HFFc6 (cell line): ENCODE data around the gene ATP2C2. TPM values are rescaled to one million over a fixed set of nuclear protein-coding genes. Genes with fewer than 3 reads are reported as not detected.

Source experiments
- DNase-seq: peaks from one replicate; pipeline ENCODE4 v3.0.0-alpha.2; 2018
- H3K27ac Mint-ChIP-seq: 2 replicates; pipeline ENCODE4 v1.8.0; 2020; ENCODE audit warnings: mild to moderate bottlenecking, mixed read lengths
- H3K27me3 Mint-ChIP-seq: 2 replicates; pipeline ENCODE4 v1.8.0; 2021; ENCODE audit warnings: mild to moderate bottlenecking, moderate library complexity, mixed read lengths; ENCODE audit not compliant: insufficient read depth
- H3K36me3 Mint-ChIP-seq: 2 replicates; pipeline ENCODE4 v1.8.0; 2021; ENCODE audit warnings: low read depth, mixed read lengths
- H3K4me1 Mint-ChIP-seq: 2 replicates; pipeline ENCODE4 v1.8.0; 2020; ENCODE audit warnings: low read depth, mixed read lengths
- H3K4me3 Mint-ChIP-seq: 2 replicates; pipeline ENCODE4 v1.8.0; 2020; ENCODE audit warnings: mild to moderate bottlenecking, moderate library complexity, mixed read lengths
- H3K9me3 Mint-ChIP-seq: 2 replicates; pipeline ENCODE4 v1.8.0; 2020; ENCODE audit warnings: mild to moderate bottlenecking, mixed read lengths
- total RNA-seq, 6 experiments: library from RNA; stranded (reverse); fragmentation: NEBNext Ultra II Directional; extraction: Animal tissue kit (Norgen Biotek cat#: 25700); gene quantifications; 2 replicates in 1 of 6; 3 replicates in 5 of 6; pipeline ENCODE4 v1.2.3, GENCODE V29; 2021
- TF ChIP-seq, protein P1 (sequence below): fragments of 200-600 bp; sonication (generic); IDR thresholded peaks from 2 replicates; pipeline ENCODE4 v1.5.0; 2021; ENCODE audit warnings: antibody characterized with exemption, mild to moderate bottlenecking

Gene ATP2C2
- total RNA-seq, 6 experiments from 2014 or later = not detected

DNA sequence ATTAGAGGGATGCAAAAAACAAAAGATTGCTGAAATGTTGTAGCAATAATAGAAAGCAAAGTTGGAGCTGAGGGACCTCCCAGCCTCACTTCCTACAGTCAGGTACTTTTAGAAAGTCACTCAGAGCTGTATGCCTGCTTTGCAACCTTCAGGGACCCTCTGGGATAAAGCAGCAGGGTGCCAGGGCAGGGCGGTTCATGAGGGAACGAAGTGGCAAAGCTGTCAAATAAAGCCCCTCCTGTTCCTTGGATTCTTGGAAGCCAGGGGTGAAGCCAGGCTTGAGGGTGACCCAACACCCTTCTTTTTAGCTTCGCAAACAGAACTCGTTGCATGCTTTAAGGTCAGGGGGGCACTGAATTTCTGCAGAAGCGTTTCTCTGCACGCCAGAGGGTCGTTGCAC, 767 bp downstream of the ATP2C2 start:
- no peak overlapping the region for H3K27ac Mint-ChIP-seq
- H3K4me3 Mint-ChIP-seq = no peak overlapping the region

DNA sequence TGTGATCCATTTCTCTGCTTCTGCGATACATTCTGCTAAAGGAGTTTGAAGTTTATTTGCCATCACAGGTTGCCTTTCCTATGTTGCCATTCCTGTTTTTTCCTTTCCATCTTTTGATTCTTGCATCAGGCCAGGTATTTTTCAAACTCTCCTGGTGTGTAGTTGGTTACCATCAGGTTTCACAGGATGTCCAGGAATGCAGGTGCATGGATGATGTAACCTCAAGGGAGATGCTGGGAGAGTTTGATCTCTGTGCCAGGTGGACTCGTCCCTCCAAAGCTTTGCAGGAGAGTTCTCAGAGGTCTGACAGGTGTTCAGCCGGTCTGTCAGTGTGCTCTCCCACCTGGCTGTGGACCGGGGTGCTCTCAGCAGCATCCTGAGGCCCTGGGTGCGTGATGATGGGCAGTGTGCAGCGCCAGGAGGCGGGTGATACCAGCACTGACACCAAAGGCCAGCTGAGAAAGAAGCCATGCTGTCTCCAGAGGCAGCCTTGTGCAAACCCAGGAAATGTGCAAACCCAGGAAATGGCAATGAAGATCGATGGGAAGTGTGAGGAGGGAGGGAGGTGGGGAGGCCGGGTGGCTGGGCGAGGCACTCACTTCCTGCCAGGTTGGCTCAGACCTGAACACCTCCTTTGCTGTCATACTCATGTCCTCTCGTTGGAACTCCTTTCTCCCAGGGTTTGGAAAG, 1.7 kb downstream of the ATP2C2 start:
- no peak overlapping the region for H3K4me3 Mint-ChIP-seq
- H3K4me1 Mint-ChIP-seq = no peaks in the 10 kb centered on the region
- DNase-seq = no peak
- H3K36me3 Mint-ChIP-seq = no peaks in the 10 kb centered on the region
- H3K27ac Mint-ChIP-seq = no peak overlapping the region
- H3K9me3 Mint-ChIP-seq = no peaks in the 10 kb centered on the region
- peaks cover 43% of the 10 kb centered on the region for H3K27me3 Mint-ChIP-seq
- TF ChIP-seq, protein P1, sequence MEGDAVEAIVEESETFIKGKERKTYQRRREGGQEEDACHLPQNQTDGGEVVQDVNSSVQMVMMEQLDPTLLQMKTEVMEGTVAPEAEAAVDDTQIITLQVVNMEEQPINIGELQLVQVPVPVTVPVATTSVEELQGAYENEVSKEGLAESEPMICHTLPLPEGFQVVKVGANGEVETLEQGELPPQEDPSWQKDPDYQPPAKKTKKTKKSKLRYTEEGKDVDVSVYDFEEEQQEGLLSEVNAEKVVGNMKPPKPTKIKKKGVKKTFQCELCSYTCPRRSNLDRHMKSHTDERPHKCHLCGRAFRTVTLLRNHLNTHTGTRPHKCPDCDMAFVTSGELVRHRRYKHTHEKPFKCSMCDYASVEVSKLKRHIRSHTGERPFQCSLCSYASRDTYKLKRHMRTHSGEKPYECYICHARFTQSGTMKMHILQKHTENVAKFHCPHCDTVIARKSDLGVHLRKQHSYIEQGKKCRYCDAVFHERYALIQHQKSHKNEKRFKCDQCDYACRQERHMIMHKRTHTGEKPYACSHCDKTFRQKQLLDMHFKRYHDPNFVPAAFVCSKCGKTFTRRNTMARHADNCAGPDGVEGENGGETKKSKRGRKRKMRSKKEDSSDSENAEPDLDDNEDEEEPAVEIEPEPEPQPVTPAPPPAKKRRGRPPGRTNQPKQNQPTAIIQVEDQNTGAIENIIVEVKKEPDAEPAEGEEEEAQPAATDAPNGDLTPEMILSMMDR = no peak

More for the DNA sequence above, 767 bp downstream of the ATP2C2 start:
- H3K36me3 Mint-ChIP-seq = no peaks in the 10 kb centered on the region
- H3K9me3 Mint-ChIP-seq = no peaks in the 10 kb centered on the region
- no peak for DNase-seq
- no peaks in the 10 kb centered on the region for H3K4me1 Mint-ChIP-seq
- peaks cover 38% of the 10 kb centered on the region for H3K27me3 Mint-ChIP-seq
- TF ChIP-seq, protein P1 = no peak

DNA sequence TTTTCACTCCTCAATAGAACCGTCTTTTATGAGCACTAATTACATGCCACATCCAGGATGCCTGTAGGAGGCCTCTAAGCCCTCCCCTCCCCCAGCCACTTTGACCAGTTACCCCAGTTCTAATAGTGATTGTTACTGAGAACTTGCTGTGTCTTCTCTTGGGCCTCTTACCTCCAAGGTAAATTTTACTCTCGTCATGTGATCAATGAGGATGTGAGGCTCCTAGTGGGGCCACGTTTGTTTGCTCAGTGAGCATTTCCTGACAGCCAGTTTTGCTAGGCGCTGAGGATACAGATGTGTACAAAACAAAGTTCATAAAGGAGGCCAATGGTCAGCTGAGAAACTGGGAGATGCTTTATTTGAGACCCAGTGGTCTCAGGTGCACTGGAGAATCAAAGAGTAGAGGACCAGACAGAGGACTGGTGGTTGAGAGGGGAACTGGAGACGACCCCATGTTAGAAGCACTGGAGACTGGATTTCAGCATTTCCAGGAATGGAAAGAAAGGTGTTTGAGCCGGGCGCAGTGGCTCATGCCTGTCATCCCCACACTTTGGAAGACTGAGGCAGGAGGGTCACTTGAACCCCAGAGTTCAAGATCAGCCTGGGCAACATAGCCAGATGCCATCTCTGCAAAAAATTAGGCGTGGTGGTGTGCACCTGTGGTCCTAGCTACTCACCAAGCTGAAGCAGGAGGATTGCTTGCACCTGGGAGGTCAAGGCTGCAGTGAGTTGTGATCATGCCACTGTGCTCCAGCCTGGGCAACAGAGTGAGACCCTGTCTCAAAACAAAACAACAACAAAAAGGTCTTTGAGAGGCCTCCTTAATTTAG, 2.6 kb downstream of the ATP2C2 start:
- Mint-ChIP-seq H3K36me3 (no peaks in the 10 kb centered on the region), H3K4me1 (no peaks in the 10 kb centered on the region), H3K9me3 (no peaks in the 10 kb centered on the region), H3K27me3 (peaks cover 50% of the 10 kb centered on the region), H3K27ac (no peak overlapping the region), H3K4me3 (no peak overlapping the region)
- TF ChIP-seq, protein P1 = no peak
- no peak for DNase-seq

DNA sequence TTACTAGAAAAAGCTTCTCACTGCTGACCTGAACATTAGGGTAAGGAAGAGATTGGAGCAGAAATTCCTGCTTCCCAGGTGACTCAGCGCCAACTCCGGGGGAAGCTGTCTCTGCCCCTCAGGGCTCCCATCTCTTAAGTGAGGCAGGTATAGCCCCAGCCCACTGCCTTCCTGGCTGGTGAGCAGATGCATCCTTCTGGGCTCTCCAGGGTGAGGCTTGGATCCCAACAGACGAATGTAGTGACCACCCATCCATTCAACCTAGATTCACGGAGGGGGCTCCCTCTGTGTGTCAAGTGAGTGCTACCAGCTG, 3.2 kb downstream of the ATP2C2 start:
- no peak for DNase-seq
- Mint-ChIP-seq H3K4me1 (no peaks in the 10 kb centered on the region), H3K36me3 (no peaks in the 10 kb centered on the region), H3K27me3 (peaks cover 53% of the 10 kb centered on the region), H3K9me3 (no peaks in the 10 kb centered on the region), H3K4me3 (no peak overlapping the region), H3K27ac (no peak overlapping the region)
- TF ChIP-seq, protein P1 = no peak

DNA sequence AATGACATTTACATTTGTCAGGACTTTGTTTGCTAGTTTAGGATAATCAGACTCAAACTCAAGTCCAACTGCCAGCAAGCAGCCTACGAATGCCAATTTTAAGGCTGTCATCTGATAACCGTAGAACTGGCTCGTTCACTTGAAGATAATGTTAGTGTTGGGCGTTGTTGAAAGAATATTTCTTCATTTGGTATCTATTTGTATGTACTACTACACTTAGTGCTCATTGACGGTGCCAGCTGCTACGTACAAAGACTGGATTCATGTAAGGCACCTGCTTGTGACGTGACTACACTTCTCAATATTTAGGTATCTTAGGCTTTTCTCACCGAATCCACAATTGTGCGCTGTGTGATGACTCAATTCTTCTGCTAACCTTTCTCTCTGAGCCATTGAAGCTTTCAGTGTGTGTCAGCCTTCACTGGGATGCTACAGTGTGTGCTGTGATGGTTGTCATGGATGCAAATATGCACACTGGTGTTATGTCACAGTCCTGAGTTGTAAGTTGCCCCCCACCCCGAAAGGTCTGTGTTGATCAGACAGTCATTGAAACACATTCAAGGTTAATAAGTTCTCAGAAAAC, 5.7 kb downstream of the ATP2C2 start:
- Mint-ChIP-seq H3K4me1 (no peaks in the 10 kb centered on the region), H3K27me3 (peaks cover 58% of the 10 kb centered on the region), H3K36me3 (no peaks in the 10 kb centered on the region), H3K9me3 (no peaks in the 10 kb centered on the region), H3K27ac (no peak overlapping the region), H3K4me3 (no peak overlapping the region)
- no peak for DNase-seq
- TF ChIP-seq, protein P1 = no peak
